ENCODE results near the gene BCAP29.

BCAP29 gene

DNA sequence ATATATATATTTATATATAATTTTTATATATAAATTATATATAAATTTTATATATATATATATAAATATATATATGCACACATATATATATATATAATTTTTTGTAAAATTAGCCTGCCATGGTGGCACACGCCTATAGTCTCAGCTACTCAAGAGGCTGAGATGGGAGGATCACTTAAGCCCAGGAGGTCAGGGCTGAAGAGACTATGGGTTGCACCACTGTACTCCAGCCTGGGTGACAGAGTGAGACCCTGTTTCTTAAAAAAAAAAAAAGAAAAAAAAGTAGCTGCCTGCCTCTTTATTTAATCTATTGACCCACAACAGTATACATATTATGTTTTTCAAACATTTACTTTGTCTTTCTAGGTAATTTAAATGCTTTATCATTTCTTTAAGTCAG, 19.2 kb downstream of the BCAP29 start:
- peaks cover 14% of the 10 kb centered on the region for H3K4me1 ChIP-seq (ENCODE audit: control insufficient read depth, insufficient read depth, low read length, poor library complexity, severe bottlenecking)
- H3K36me3 ChIP-seq (ENCODE audit: control insufficient read depth, insufficient read depth, low read length): peaks cover 17% of the 10 kb centered on the region
- H3K4me3 ChIP-seq (ENCODE audit: extremely low read depth, insufficient read depth, low read length, poor library complexity, severe bottlenecking): no peak overlapping the region
- H3K9me3 ChIP-seq (ENCODE audit: control insufficient read depth, low read length): no peaks in the 10 kb centered on the region
- H3K27ac ChIP-seq (ENCODE audit: low read depth, low read length, severe bottlenecking): no peak overlapping the region
- 100% methylated on average over 1 of the region's 1 CpG; no CpG with 5 or more reads in 1 of the 2 experiments for WGBS, 2 experiments (ENCODE audit: insufficient coverage in 2 of 2)

DNA sequence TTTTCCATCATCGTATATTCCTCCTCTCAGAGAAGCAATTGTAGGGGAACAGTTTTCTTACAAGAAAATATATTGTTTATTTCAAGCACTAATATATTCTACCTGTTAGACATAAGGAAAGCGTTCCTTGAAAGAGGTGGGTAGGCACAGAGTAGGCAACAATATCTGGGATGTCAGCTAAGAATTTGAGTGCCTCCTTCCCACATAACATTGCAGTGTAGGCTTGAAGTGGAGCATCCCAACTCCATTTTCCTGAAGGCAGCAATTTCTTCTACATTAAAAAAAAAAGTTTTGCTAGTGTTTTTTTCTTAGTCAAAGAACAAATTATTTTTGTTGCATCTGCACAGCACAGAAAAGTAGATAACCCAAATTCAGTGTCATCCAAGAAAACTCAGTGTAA, 20.8 kb downstream of the BCAP29 start:
- no CpG with 5 or more reads among the region's 2 CpGs for WGBS, 2 experiments (ENCODE audit: insufficient coverage in 2 of 2)
- Histone ChIP-seq H3K36me3 (ENCODE audit: control insufficient read depth, insufficient read depth, low read length) (peaks cover 19% of the 10 kb centered on the region), H3K4me1 (ENCODE audit: control insufficient read depth, insufficient read depth, low read length, poor library complexity, severe bottlenecking) (peaks cover 9% of the 10 kb centered on the region), H3K9me3 (ENCODE audit: control insufficient read depth, low read length) (no peaks in the 10 kb centered on the region), H3K4me3 (ENCODE audit: extremely low read depth, insufficient read depth, low read length, poor library complexity, severe bottlenecking) (no peak overlapping the region), H3K27ac (ENCODE audit: low read depth, low read length, severe bottlenecking) (no peak overlapping the region)

DNA sequence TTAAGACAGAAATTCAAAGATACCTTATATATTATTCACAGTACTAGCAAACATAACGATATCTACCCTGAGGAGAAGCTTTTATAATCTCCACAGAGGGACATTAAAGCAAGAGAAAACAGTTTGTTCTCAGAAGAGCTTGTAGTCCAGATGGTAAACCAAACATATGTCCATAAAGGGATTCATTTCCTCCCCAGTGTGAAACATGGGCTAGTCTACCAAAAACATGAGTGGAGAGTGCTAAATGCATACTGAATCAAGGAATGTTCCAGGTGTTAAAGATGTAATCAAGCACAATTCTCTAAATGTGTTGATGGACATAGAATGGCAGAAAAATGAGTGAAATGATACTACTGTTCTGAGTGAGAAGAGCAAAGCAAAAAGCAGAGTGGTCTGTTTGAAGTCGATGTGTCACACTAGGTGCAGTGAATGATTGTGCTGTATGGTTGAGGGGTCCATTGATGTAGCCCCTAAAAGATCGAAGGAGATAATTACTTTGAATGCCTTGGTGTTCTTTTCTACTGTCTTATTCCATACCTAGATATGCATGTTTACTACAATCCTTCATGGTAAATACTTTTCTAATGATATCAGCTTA, 25.3 kb downstream of the BCAP29 start:
- H3K36me3 ChIP-seq (ENCODE audit: control insufficient read depth, insufficient read depth, low read length): peaks cover 25% of the 10 kb centered on the region
- no peaks in the 10 kb centered on the region for H3K9me3 ChIP-seq (ENCODE audit: control insufficient read depth, low read length)
- WGBS, 2 experiments (ENCODE audit: insufficient coverage in 2 of 2): 92 to 100% methylated on average over 1 of the region's 3 CpGs

GRCh38 chr7:107606303-107606702, 26.3 kb downstream of the BCAP29 start:
- H3K27ac ChIP-seq (ENCODE audit: low read depth, low read length, severe bottlenecking): no peak overlapping the region
- H3K4me3 ChIP-seq (ENCODE audit: extremely low read depth, insufficient read depth, low read length, poor library complexity, severe bottlenecking): no peak overlapping the region
- no peaks in the 10 kb centered on the region for H3K4me1 ChIP-seq (ENCODE audit: control insufficient read depth, insufficient read depth, low read length, poor library complexity, severe bottlenecking)
- no CpG with 5 or more reads among the region's 1 CpG for WGBS, 2 experiments (ENCODE audit: insufficient coverage in 2 of 2)
- H3K9me3 ChIP-seq (ENCODE audit: control insufficient read depth, low read length): no peaks in the 10 kb centered on the region
- H3K36me3 ChIP-seq (ENCODE audit: control insufficient read depth, insufficient read depth, low read length): peaks cover 18% of the 10 kb centered on the region

More for the DNA sequence above, 25.3 kb downstream of the BCAP29 start:
- Histone ChIP-seq H3K4me1 (ENCODE audit: control insufficient read depth, insufficient read depth, low read length, poor library complexity, severe bottlenecking) (no peaks in the 10 kb centered on the region), H3K27ac (ENCODE audit: low read depth, low read length, severe bottlenecking) (no peak overlapping the region), H3K4me3 (ENCODE audit: extremely low read depth, insufficient read depth, low read length, poor library complexity, severe bottlenecking) (no peak overlapping the region)

DNA sequence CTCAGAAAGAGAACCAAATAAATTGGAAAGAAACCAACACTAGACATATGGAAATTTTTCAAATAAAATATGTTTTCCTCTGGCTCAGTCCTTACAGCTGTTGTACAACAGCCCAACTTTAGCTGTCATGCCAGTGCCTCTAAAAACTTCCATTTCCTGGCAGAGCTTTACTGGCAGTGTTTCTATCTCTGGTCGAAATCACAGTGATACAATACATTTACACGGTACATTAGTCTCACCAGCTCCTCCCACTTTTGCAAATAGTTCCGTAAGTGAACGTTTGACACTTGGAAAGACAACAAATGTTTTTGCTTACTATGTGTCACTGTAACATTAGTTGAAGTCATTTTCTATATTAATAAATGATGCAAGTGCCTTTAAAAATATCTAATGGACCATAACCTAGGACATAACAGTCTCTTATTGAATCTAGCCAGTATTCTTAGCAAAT, 29.8 kb downstream of the BCAP29 start:
- no peak overlapping the region for H3K27ac ChIP-seq (ENCODE audit: low read depth, low read length, severe bottlenecking)
- H3K4me1 ChIP-seq (ENCODE audit: control insufficient read depth, insufficient read depth, low read length, poor library complexity, severe bottlenecking): no peaks in the 10 kb centered on the region
- 84 to 94% methylated on average over 2 of the region's 4 CpGs for WGBS, 2 experiments (ENCODE audit: insufficient coverage in 2 of 2)
- no peak overlapping the region for H3K4me3 ChIP-seq (ENCODE audit: extremely low read depth, insufficient read depth, low read length, poor library complexity, severe bottlenecking)
- H3K36me3 ChIP-seq (ENCODE audit: control insufficient read depth, insufficient read depth, low read length): peaks cover 29% of the 10 kb centered on the region
- no peaks in the 10 kb centered on the region for H3K9me3 ChIP-seq (ENCODE audit: control insufficient read depth, low read length)

- no peaks in the 10 kb centered on the region for H3K4me1 ChIP-seq (ENCODE audit: control insufficient read depth, insufficient read depth, low read length, poor library complexity, severe bottlenecking)
- H3K9me3 ChIP-seq (ENCODE audit: control insufficient read depth, low read length): no peaks in the 10 kb centered on the region
- H3K27ac ChIP-seq (ENCODE audit: low read depth, low read length, severe bottlenecking): no peak overlapping the region
- H3K4me3 ChIP-seq (ENCODE audit: extremely low read depth, insufficient read depth, low read length, poor library complexity, severe bottlenecking): no peak overlapping the region
- no CpG with 5 or more reads among the region's 1 CpG for WGBS, 2 experiments (ENCODE audit: insufficient coverage in 2 of 2)
- H3K36me3 ChIP-seq (ENCODE audit: control insufficient read depth, insufficient read depth, low read length): peaks cover 26% of the 10 kb centered on the region
These were observed 30.3 kb downstream of the BCAP29 start for GRCh38 chr7:107610323-107610722.

- Histone ChIP-seq H3K4me3 (ENCODE audit: extremely low read depth, insufficient read depth, low read length, poor library complexity, severe bottlenecking) (no peak overlapping the region), H3K27ac (ENCODE audit: low read depth, low read length, severe bottlenecking) (no peak overlapping the region), H3K4me1 (ENCODE audit: control insufficient read depth, insufficient read depth, low read length, poor library complexity, severe bottlenecking) (no peaks in the 10 kb centered on the region), H3K9me3 (ENCODE audit: control insufficient read depth, low read length) (no peaks in the 10 kb centered on the region), H3K36me3 (ENCODE audit: control insufficient read depth, insufficient read depth, low read length) (peaks cover 33% of the 10 kb centered on the region)
- 100% methylated on average over 1 of the region's 1 CpG for WGBS, 2 experiments (ENCODE audit: insufficient coverage in 2 of 2)
These were observed 33.4 kb downstream of the BCAP29 start for GRCh38 chr7:107613439-107613838.

DNA sequence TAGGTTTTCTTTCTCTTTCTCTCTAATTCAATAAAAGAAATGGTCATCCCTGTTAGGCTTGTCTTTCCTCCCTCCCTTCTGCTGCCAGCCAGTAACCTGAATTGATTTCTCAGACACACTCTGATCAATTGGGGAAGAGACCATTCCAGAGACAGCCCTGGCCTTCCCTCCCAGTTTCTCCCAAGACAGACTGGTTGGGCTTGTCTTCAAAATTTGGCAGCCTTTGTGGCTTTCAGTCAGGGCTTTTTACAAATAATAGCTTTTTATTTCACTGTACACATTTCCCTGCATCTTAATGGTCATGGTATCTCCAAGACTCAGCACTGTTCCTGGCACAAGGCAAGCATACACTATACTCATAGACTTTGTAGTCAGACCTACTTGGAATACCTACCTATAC, 33.9 kb downstream of the BCAP29 start:
- peaks cover 32% of the 10 kb centered on the region for H3K36me3 ChIP-seq (ENCODE audit: control insufficient read depth, insufficient read depth, low read length)
- no peaks in the 10 kb centered on the region for H3K4me1 ChIP-seq (ENCODE audit: control insufficient read depth, insufficient read depth, low read length, poor library complexity, severe bottlenecking)
- H3K9me3 ChIP-seq (ENCODE audit: control insufficient read depth, low read length): no peaks in the 10 kb centered on the region
- no peak overlapping the region for H3K27ac ChIP-seq (ENCODE audit: low read depth, low read length, severe bottlenecking)
- no peak overlapping the region for H3K4me3 ChIP-seq (ENCODE audit: extremely low read depth, insufficient read depth, low read length, poor library complexity, severe bottlenecking)

- Histone ChIP-seq H3K27ac (ENCODE audit: low read depth, low read length, severe bottlenecking) (no peak overlapping the region), H3K9me3 (ENCODE audit: control insufficient read depth, low read length) (no peaks in the 10 kb centered on the region), H3K4me3 (ENCODE audit: extremely low read depth, insufficient read depth, low read length, poor library complexity, severe bottlenecking) (no peak overlapping the region), H3K36me3 (ENCODE audit: control insufficient read depth, insufficient read depth, low read length) (peaks cover 27% of the 10 kb centered on the region), H3K4me1 (ENCODE audit: control insufficient read depth, insufficient read depth, low read length, poor library complexity, severe bottlenecking) (no peaks in the 10 kb centered on the region)
These were observed 34.4 kb downstream of the BCAP29 start for GRCh38 chr7:107614425-107614824.

- Histone ChIP-seq H3K27ac (ENCODE audit: low read depth, low read length, severe bottlenecking) (no peak overlapping the region), H3K9me3 (ENCODE audit: control insufficient read depth, low read length) (no peaks in the 10 kb centered on the region), H3K4me3 (ENCODE audit: extremely low read depth, insufficient read depth, low read length, poor library complexity, severe bottlenecking) (no peak overlapping the region), H3K36me3 (ENCODE audit: control insufficient read depth, insufficient read depth, low read length) (peaks cover 27% of the 10 kb centered on the region), H3K4me1 (ENCODE audit: control insufficient read depth, insufficient read depth, low read length, poor library complexity, severe bottlenecking) (no peaks in the 10 kb centered on the region)
- 83% methylated on average over 2 of the region's 4 CpGs; no CpG with 5 or more reads in 1 of the 2 experiments for WGBS, 2 experiments (ENCODE audit: insufficient coverage in 2 of 2)
These were observed 36.0 kb downstream of the BCAP29 start for GRCh38 chr7:107615910-107616680.

- Histone ChIP-seq H3K4me3 (ENCODE audit: extremely low read depth, insufficient read depth, low read length, poor library complexity, severe bottlenecking) (no peak overlapping the region), H3K27ac (ENCODE audit: low read depth, low read length, severe bottlenecking) (no peak overlapping the region), H3K4me1 (ENCODE audit: control insufficient read depth, insufficient read depth, low read length, poor library complexity, severe bottlenecking) (no peaks in the 10 kb centered on the region), H3K36me3 (ENCODE audit: control insufficient read depth, insufficient read depth, low read length) (peaks cover 4% of the 10 kb centered on the region), H3K9me3 (ENCODE audit: control insufficient read depth, low read length) (no peaks in the 10 kb centered on the region)
- WGBS, 2 experiments (ENCODE audit: insufficient coverage in 2 of 2): 83 to 92% methylated on average over 1 of the region's 1 CpG
These were observed 42.4 kb downstream of the BCAP29 start for GRCh38 chr7:107622429-107622828.
